Stimulated activated CD8-positive, alpha-beta memory T cell treated with anti-CD3 and anti-CD28 coated beads, Interleukin-2, amount 100 ng/mL, for 1 hour (primary cell): ENCODE results near the gene RMDN2.
"Not testable (repeated sequence)": the region's sequence is repeated elsewhere in the genome, so short reads cannot be mapped to it uniquely, and the experiment has no call there.

ENCODE experiments used
- DNase-seq, 2 donors: peaks; one replicate each; pipeline ENCODE4 v3.0.0-alpha.2; 2020; ENCODE audit warnings: low read depth in 2 of 2

The RMDN2 gene

GRCh38 chr2:37932873-37933272, 7.8 kb downstream of the RMDN2 start:
- not testable (repeated sequence) for DNase-seq

DNA sequence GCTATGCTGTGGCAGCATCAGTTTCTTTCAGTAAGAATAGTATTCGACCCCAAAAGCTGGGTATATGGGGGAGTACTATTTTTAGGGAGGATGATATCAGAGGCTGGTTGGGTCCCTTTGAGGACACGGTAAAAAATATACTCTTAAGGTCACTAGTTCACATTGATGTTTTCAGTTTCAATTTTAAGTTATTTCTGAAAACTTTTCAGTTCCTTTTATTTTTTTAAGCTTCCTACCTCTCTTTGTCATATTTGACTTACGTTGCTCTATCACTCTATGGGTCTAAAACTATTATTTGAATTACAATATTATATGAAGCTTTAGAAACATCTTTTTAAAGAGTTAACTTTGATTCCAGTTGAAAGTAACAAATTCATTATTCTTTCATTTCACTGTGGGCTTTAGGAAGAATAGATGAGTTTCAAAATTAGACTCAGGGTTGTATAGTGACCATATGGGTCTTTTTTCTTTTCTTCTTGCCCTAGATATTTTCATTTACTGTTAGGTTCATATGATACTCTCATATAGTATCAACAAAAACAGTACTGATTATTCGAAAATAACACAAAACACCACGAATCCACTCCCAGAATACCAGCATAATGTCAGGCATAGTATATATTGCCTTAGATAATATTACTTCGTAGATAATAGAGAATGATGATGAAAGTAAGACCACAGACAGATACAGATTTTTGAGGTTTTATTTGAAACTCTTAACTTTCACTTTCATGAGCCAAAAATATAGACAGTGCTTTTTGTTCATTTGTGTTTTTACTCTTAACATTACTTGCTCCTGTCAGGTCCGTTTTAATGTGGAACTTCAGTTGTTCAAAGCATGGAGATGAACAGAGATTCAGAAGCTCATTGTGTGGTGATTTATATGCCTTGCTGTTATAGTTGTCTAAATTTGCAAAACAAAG, 9.8 kb downstream of the RMDN2 start:
- DNase-seq, result no peak

- DNase-seq, result not testable (repeated sequence)
These were observed 12.5 kb downstream of the RMDN2 start for GRCh38 chr2:37937568-37937967.

DNA sequence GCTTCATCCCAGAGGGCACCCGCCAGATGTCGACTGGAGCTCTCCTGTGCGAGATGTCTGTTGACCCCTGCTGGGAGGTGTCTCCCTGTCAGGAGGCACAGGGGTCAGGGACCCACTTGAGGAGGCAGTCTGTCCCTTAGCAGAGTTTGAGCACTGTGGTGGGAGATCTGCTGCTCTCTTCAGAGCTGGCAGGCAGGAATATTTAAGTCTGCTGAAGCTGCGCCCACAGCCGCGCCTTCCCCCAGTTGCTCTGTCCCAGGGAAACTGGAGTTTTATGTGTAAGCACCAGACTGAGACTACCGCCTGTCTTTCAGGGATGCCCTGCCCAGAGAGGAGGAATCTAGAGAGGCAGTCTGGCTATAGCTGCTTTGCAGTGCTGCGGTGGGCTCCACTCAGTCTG, 16.2 kb downstream of the RMDN2 start:
- not testable (repeated sequence) for DNase-seq

GRCh38 chr2:37944268-37944667, 19.2 kb downstream of the RMDN2 start:
- no peak for DNase-seq

- DNase-seq, result no peak
These were observed 22.2 kb downstream of the RMDN2 start for GRCh38 chr2:37947306-37947705.

GRCh38 chr2:37962018-37962739, 37.1 kb downstream of the RMDN2 start:
- not testable (repeated sequence) for DNase-seq

- not testable (repeated sequence) for DNase-seq
These were observed 37.6 kb downstream of the RMDN2 start for GRCh38 chr2:37962740-37963121.

- not testable (repeated sequence) for DNase-seq
These were observed 38.8 kb downstream of the RMDN2 start for GRCh38 chr2:37963901-37964300.

- no peak for DNase-seq
These were observed 41.2 kb downstream of the RMDN2 start for GRCh38 chr2:37966326-37966725.

DNA sequence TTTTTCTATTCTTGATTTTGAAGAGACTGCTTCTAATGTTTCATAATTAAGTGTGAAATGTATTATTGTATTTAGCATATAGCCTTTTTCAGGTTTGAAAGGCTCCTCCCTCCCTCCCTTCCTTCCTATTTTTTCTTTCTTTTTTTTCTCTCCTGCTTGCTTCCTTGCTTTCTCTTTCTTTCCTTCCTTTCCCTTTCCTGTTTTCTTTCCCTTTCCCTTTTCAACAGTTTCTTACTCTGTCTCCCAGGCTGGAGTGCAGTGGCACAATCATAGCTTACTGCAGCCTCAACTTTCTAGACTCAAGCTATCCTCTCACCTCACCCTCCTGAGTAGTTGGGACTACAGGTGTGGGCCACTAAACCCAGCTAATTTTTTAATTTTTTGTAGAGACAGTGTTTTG, 44.6 kb downstream of the RMDN2 start:
- no peak for DNase-seq

GRCh38 chr2:37971971-37972370, 46.9 kb downstream of the RMDN2 start:
- no peak for DNase-seq

GRCh38 chr2:37973615-37974353, 48.7 kb downstream of the RMDN2 start:
- DNase-seq, result no peak

DNA sequence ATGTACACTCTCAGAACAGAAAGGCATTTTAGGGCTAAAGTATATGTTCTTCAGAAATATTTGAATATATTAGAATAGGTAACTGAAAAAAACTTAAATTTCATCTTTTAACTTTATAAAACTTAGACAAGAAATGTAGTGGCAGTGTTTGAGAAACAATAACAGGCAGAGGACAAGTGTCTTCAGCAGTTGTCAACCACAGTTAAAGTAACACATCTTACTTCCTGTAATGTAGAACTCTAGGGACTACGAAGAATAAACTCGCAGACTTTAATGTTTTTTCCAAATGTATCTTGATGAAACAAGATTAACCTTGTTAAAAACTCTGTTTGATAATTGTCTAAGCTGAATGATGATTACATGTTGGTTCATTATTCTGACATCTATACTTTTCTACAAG, 50.7 kb downstream of the RMDN2 start:
- DNase-seq, result no peak

DNA sequence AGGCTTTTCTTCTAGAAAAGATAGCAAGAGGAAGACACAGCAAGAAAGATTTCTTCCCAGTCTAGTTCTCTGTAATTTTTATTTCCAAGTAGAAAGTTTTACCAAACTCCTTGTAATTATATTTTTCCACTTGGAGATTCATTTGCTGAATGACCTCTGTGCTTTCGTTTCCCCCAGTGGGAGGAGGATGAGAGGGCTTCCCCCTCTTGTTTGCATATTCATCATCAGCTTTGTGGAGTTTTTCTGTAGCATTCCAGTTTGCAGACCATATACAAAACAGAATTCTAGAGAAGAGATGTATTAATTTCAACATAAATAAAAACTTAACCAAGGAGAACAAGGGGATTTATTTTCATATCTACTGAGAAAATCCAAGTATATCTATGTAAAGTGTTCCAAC, 51.3 kb downstream of the RMDN2 start:
- no peak for DNase-seq

DNA sequence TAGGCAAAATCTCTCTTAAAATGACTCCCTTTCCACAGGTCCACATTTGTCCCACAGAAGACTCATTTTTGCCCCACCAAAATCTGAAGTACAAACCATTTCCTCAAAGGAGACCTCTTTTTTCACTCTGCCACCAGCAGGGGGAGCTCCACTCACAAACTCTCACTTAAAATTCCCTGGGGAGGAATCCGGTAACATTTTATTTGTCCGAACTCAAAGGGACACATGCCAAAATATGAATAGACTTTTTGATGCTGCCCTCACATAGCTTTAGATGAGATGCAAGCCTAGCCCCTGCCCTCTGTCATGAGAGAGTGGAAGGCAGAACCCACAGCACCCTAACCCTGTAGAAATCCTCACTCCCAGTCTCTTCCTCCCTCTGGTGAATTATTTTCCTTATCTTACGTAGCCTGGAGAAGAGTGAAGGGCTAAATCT, 57.1 kb downstream of the RMDN2 start:
- DNase-seq, result peak; percentile 26 to 28

DNA sequence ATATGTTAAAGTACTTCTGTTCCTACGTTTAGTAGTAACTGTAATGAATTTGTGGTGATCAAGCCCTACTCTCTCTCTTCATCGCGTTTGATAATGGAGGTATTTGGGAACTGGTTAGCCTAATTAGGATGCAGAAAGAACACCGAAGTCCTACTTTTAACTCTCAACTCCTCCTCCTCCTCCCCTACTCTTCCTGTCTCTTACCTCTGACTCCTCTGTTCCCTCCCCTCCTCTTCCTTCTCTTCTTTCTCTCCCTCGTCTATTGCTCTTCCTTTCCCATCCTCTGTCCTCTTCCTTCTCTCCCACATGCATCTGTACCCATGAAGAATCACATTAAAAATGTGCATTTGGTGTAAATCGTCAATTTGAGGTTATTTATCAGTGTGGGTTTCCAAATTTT, 57.8 kb downstream of the RMDN2 start:
- DNase-seq, result no peak

GRCh38 chr2:37983719-37984118, 58.6 kb downstream of the RMDN2 start:
- DNase-seq, result no peak

- DNase-seq, result no peak
These were observed 59.1 kb downstream of the RMDN2 start for GRCh38 chr2:37984176-37984575.

- no peak for DNase-seq
These were observed 59.5 kb downstream of the RMDN2 start for GRCh38 chr2:37984589-37984988.

GRCh38 chr2:37985333-37985732, 60.2 kb downstream of the RMDN2 start:
- DNase-seq, result no peak

- no peak for DNase-seq
These were observed 62.1 kb downstream of the RMDN2 start for GRCh38 chr2:37987098-37987775.
